Measurements from ENCODE around the gene AQP6.

Gene AQP6

GRCh38 chr12:49972641-49973360, at the start of gene AQP6:
TSS of gene AQP6 (plus strand) at chr12:49972947. CDS start at chr12:49973174, 227 bp downstream.
- no peak for DNase-seq

- DNase-seq: no peak
Measured at GRCh38 chr12:49923035-49923644, 49.6 kb upstream of the AQP6 start.

GRCh38 chr12:49923880-49924556, 48.7 kb upstream of the AQP6 start:
- DNase-seq: no peak

DNA sequence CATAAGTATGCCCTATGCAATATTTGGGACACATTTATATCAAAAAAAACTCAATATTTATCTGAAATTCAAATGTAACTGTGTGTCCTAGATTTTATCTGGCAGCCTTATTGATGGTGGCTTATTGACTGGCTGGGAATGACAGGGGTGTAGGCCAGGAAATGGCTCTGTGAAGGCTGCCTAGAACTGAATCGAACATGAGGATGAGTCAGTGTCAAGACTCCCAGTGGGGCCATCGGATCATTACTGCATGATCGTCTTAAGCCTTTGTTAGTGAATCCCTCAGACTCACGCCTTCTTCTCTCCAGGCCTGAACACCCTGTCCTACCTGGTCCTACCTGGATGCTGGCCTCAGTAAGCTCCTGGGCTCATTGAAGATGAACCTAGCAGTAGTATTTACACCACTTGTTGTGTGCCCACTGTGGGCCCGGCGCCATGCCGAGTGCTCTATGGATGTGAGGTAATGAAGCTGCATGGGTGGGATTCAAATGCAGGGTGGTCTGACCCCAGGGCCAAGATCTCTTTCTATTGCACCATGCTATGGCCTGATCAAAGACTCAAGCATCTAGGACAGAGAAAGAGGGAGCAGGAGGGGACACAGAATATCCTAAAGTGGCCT, 48.0 kb upstream of the AQP6 start:
- no peak for DNase-seq

DNA sequence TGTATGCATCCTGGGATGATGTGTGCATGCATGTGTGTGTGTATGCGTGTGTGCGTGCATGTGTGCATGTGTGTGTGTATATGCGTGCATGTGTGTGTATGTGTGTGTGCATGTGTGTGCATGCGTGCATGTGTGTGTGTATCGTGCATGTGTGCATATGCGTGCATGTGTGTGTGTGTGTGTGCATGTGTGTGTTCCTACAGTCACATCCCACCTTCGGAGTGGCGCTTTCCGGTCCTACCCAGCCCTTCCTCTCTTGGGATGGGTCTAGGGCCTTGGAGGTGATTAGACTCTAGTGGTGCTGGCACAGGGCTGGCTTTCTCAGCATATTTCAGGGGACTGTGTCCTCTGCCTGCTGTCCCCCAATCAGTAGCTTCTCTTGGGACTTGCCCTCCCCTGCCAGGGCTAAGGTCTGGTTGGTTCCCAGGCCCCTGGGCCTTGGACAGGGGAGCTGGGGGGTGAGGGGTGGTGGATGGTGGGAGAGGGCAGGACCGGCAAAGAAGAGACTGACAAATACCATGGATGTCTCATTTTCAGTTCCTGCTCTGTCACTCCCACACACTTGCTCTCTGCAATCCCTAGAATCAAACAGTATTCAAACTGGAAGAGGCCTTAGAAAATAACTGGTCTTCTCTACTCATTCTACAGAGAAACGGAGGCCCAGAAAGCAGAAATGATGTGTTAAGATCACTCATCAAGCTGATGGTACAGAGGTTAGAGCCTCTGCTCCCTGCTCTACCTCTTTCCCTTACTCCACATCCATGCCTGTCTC, 47.1 kb upstream of the AQP6 start:
- no peak for DNase-seq

DNA sequence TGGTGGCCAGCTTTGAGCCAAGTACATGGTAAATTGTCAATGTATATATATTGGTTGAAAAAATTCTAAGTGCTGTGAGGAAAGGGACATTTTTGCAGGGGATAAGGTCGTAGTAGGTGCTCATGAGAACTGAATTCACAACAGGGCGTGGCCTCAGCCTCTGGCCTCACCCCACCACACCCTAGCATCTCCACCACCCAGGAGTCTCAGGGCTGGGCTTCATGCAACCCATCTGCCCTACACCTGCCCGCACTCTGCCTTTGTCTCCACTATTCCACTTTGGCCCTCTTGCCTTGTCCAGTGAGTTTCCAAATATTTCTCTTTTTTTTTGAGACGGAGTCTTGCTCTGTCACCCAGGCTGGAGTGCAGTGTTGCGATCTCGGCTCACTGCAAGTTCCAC, 44.3 kb upstream of the AQP6 start:
- no peak for DNase-seq

- no peak for DNase-seq
Measured at GRCh38 chr12:49929581-49929980, 43.2 kb upstream of the AQP6 start.

DNA sequence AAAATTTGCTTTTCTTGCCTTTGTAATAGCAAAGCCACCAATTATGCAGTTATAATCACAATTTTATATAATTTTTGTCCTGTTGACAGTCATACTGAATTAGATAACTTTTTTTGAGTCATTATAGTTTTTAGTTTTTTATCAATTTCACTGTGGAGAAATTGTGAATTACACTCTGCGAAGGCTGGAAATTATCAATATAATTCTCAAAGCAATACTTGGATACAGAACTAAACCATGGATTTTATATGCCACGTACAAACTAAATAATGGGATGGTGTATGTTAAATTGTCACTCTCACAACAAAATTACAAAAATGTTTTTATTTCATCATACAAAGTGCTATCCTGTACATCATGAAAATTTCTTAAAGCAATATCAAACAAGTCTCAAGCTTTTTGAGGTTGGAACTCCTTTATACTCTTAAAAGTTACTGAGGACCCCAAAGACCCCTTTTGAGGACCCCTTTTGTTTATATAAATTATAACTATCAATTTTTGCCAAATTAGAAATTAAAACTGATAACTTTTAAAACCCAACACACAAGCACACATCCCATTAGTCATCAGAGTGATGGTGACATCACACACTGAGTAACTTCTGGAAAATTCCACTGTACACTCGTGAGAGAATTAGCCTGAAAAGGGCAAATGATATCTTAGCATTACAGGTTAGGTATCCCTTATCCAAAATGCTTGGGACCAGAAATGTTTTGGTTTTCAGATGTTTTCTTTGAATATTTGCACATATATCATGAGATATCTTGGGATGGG, 42.0 kb upstream of the AQP6 start:
- DNase-seq: no peak

DNA sequence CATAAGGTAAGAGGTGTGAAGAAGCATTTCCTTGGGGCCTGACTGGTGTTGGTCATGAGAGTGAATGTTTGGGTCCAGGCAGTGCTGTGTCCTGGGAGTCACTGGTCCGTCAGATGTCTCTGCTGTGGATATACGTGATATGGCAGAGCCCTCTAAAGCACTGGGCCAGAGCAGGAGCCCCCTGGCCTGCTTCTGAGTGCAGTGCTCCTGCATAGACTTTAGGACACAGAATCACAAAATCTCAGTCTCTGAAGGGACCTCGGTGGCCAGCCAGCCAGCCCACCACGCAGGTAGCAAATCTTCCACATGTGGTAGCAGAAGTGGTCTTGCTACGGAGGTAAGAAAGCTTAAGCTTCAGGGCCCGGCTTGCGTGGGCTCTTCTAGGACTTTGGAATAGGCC, 40.7 kb upstream of the AQP6 start:
- no peak for DNase-seq

DNA sequence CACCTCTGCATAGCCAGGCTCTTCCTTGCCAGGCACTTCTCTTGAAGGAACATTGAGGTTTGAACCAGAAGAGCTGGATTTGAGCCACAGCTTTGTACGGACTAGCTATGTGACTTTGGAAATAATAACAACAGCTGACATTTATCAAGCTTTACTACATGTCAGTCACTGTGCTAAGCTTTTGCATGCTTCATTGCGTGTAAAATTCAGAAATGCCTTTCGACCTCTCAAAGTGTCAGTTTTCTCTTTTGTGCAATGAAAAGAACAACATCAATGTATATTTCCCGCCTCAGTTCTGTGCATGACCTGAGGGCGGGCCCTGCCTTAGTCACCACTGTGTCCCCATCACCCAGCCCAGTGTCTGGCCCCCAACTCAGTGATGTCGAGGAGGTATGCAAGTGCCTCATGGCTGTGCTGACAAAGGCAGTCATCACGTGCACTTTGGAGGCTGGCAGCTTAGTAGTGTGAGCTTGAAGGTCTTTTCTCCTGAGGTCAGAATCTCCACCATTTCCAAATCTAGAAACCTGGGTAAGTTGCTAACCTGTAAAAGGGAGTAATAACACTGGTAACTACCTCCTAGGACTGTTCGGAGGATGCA, 40.1 kb upstream of the AQP6 start:
- DNase-seq: no peak

GRCh38 chr12:49933796-49934195, 39.0 kb upstream of the AQP6 start:
- no peak for DNase-seq

DNA sequence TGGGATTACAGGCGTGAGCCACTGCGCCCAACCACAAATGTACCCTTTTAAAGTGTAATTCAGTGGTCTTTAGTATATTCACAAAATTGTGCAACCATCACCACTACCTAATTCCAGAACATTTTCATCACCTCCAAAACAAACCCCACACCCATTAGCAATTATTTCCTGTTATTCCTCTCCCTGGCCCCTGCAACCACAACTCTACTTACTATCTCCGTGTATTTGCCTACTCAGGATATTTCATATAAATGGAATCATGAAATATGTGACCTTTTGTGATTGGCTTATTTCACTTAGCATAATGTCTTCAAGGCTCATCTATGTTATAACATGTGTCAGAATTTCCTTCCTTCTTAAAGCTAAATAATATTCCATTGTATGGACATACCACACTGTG, 38.2 kb upstream of the AQP6 start:
- DNase-seq: no peak

- no peak for DNase-seq
Measured at GRCh38 chr12:49936925-49937324, 35.8 kb upstream of the AQP6 start.

GRCh38 chr12:49937639-49938300, 35.0 kb upstream of the AQP6 start:
- DNase-seq: no peak

- DNase-seq: no peak
Measured at GRCh38 chr12:49939307-49939706, 33.4 kb upstream of the AQP6 start.

- DNase-seq: no peak
Measured at GRCh38 chr12:49939707-49940106, 33.0 kb upstream of the AQP6 start.

- DNase-seq: no peak
Measured at GRCh38 chr12:49941556-49942511, 30.9 kb upstream of the AQP6 start.

DNA sequence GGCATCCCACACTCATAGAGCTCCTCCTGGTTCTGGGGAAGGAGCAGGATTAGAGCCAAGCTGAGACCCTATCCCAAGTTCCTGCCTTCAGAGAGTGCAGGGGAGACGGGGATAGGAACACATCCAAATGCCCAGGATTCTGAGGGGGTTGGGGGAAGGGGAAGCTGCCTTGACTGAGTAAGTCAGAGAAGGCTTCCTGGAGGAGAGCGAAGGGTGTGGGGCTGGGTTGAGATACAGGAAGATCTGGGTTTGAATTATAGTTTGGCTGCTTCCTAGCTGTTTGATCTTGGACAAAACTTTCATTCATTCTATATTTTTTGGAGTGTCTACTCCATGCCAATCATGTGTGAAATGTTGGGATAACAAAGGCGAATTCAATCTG, 30.2 kb upstream of the AQP6 start:
- DNase-seq: no peak

- DNase-seq: no peak
Measured at GRCh38 chr12:49942921-49943624, 29.7 kb upstream of the AQP6 start.

- no peak for DNase-seq
Measured at GRCh38 chr12:49943625-49943960, 29.2 kb upstream of the AQP6 start.

Data from SHP77 (cell line).